H1 (cell line): ENCODE measurements around the gene LCN10. TPM values are rescaled to one million over a fixed set of nuclear protein-coding genes. Genes with fewer than 3 reads are reported as not detected.

Source experiments
- CEBPB ChIP-seq: IDR thresholded peaks from 2 replicates; pipeline ENCODE4 v1.6.1; 2012; ENCODE audit warnings: low read depth, low read length
- EP300 ChIP-seq, 2 experiments: IDR thresholded peaks; 1 replicate in 1 of 2; 2 replicates in 1 of 2; pipeline ENCODE4 v1.6.1; 2011 to 2012; ENCODE audit warnings: low read depth in 2 of 2, low read length in 2 of 2, mild to moderate bottlenecking in 2 of 2, borderline replicate concordance in 1 of 2, inconsistent platforms in 1 of 2, moderate library complexity in 1 of 2
- KDM5A ChIP-seq: fragments of 200-600 bp; IDR thresholded peaks from 2 replicates; pipeline ENCODE4 v1.7.1; 2012; ENCODE audit warnings: mild to moderate bottlenecking, low read length, inconsistent platforms, mixed read lengths
- MAFK ChIP-seq: IDR thresholded peaks from 2 replicates; pipeline ENCODE4 v1.6.1; 2012; ENCODE audit warnings: low read depth, mild to moderate bottlenecking, improper control_type of control experiment, low read length
- TAF7 ChIP-seq: optimal IDR thresholded peaks from 2 replicates; pipeline ENCODE3; 2011; ENCODE audit warnings: low read depth, mild to moderate bottlenecking, inconsistent platforms, low read length, moderate library complexity, borderline replicate concordance
- YY1 ChIP-seq: IDR thresholded peaks from 2 replicates; pipeline ENCODE4 v1.6.1; 2011; ENCODE audit warnings: low read depth, mild to moderate bottlenecking, low read length
- polyA plus RNA-seq, 7 experiments: library from polyadenylated mRNA; depleted of rRNA in 3 of 7; stranded (reverse) in 5 of 7; unstranded in 2 of 7; fragments of >200 nt in 5 of 7; fragments of 200-250 nt in 2 of 7; gene quantifications; 1 replicate in 5 of 7; 2 replicates in 1 of 7; 4 replicates in 1 of 7; pipeline versions ENCODE4 v1.2.1 to v1.2.3, GENCODE V29; 2011 to 2013; ENCODE audit warnings: missing spikeins in 2 of 7, mixed read lengths in 2 of 7
- total RNA-seq: library from RNA; stranded (reverse); fragmentation: NEBNext Ultra II Directional; extraction: Animal tissue kit (Norgen Biotek cat#: 25700); gene quantifications from 2 replicates; pipeline ENCODE4 v1.2.1, GENCODE V29; 2021

Gene LCN10
- total and polyA plus RNA-seq, 2 of the 8 experiments (the other 6 are each of a cell fraction or from before 2014, with no cell fraction given): 2.6 to 2.8 TPM

GRCh38 chr9:136746155-136746490 lies 3.4 kb upstream of the LCN10 start (continued):
- no peak for TF ChIP-seq EP300 (IDR thresholded peaks at IDR 0.05; ENCODE audit: borderline replicate concordance in 1 of 2, low read depth in 2 of 2, low read length in 2 of 2)
- TF ChIP-seq CEBPB: no peak
- TF ChIP-seq TAF7: no peak
- TF ChIP-seq KDM5A: no peak
- no peak for TF ChIP-seq MAFK
- no peak for TF ChIP-seq YY1
